Right atrium auricular region (tissue), 2 donors: Measurements from ENCODE around the gene KIF6. TPM values are rescaled to one million over a fixed set of nuclear protein-coding genes. Genes with fewer than 3 reads are reported as not detected.

Experiments
- DNase-seq: peaks from one replicate; pipeline ENCODE4 v3.0.0-alpha.2; 2019; ENCODE audit warnings: low spot score
- H3K27ac ChIP-seq, 2 donors: fragments of 200-600 bp; sonication (generic); 1 replicate in 1 of 2; 2 replicates in 1 of 2; pipeline ENCODE4 v1.5.1; 2016 to 2019
- H3K27me3 ChIP-seq, 2 donors: fragments of 200-600 bp; sonication (generic); one replicate each; pipeline versions ENCODE4 v1.5.1 to v1.6.0; 2017 to 2019
- H3K36me3 ChIP-seq: fragments of 200-600 bp; sonication (generic); one replicate; pipeline ENCODE4 v1.5.1; 2016
- H3K4me1 ChIP-seq, 2 donors: fragments of 200-600 bp; sonication (generic); one replicate each; pipeline versions ENCODE4 v1.5.1 to v1.6.0; 2017 to 2019
- H3K4me3 ChIP-seq, 2 donors: fragments of 200-600 bp; sonication (generic); 1 replicate in 1 of 2; 2 replicates in 1 of 2; pipeline ENCODE4 v1.5.1; 2017 to 2019; ENCODE audit warnings: mild to moderate bottlenecking in 1 of 2, moderate library complexity in 1 of 2
- H3K9me3 ChIP-seq, 2 donors: fragments of 200-600 bp; sonication (generic); one replicate each; pipeline ENCODE4 v1.5.1; 2019
- CTCF ChIP-seq, 2 donors: fragments of 200-600 bp; sonication (generic); IDR thresholded peaks; one replicate each; pipeline ENCODE4 v1.5.1; 2019; ENCODE audit warnings: antibody characterized with exemption in 2 of 2
- total RNA-seq, 2 donors: library from RNA; depleted of rRNA; stranded (reverse); fragments of >200 nt; gene quantifications; one replicate each; pipeline ENCODE4 v1.1.0, GENCODE V29; 2016

The KIF6 gene
- total RNA-seq, 2 donors from 2014 or later, result not detected

- Histone ChIP-seq H3K27me3 (no peaks in the 10 kb centered on the region), H3K4me3 (no peak overlapping the region), H3K36me3 (no peaks in the 10 kb centered on the region), H3K27ac (no peak overlapping the region), H3K9me3 (no peaks in the 10 kb centered on the region), H3K4me1 (no peaks in the 10 kb centered on the region)
- no peak for TF ChIP-seq CTCF (IDR thresholded peaks at IDR 0.05)
- no peak for DNase-seq
Measured at GRCh38 chr6:39393075-39393474, 332.1 kb downstream of the KIF6 start.

GRCh38 chr6:39391182-39391581 lies 334.0 kb downstream of the KIF6 start:
- Histone ChIP-seq H3K4me1 (no peaks in the 10 kb centered on the region), H3K4me3 (no peak overlapping the region), H3K36me3 (no peaks in the 10 kb centered on the region), H3K9me3 (no peaks in the 10 kb centered on the region), H3K27ac (no peak overlapping the region), H3K27me3 (no peaks in the 10 kb centered on the region)
- DNase-seq, result no peak
- no peak for TF ChIP-seq CTCF (IDR thresholded peaks at IDR 0.05)

- Histone ChIP-seq H3K36me3 (no peaks in the 10 kb centered on the region), H3K4me1 (no peaks in the 10 kb centered on the region), H3K27me3 (no peaks in the 10 kb centered on the region), H3K27ac (no peak overlapping the region), H3K9me3 (no peaks in the 10 kb centered on the region), H3K4me3 (no peak overlapping the region)
- peak in 1 of 2 donors; percentile 22 for TF ChIP-seq CTCF (IDR thresholded peaks at IDR 0.05)
- DNase-seq, result no peak
Measured at GRCh38 chr6:39389484-39389767, 335.8 kb downstream of the KIF6 start.

- H3K9me3 ChIP-seq, result no peaks in the 10 kb centered on the region
- no peak overlapping the region for H3K4me3 ChIP-seq
- DNase-seq, result no peak
- TF ChIP-seq CTCF (IDR thresholded peaks at IDR 0.05), result no peak
- no peak overlapping the region for H3K27ac ChIP-seq
- H3K4me1 ChIP-seq, result no peaks in the 10 kb centered on the region
- no peaks in the 10 kb centered on the region for H3K27me3 ChIP-seq
- no peaks in the 10 kb centered on the region for H3K36me3 ChIP-seq
Measured at GRCh38 chr6:39388606-39389483, 336.4 kb downstream of the KIF6 start.

GRCh38 chr6:39387785-39388184 lies 337.4 kb downstream of the KIF6 start:
- Histone ChIP-seq H3K4me3 (no peak overlapping the region), H3K9me3 (no peaks in the 10 kb centered on the region), H3K27ac (no peak overlapping the region), H3K36me3 (no peaks in the 10 kb centered on the region), H3K4me1 (no peaks in the 10 kb centered on the region), H3K27me3 (no peaks in the 10 kb centered on the region)
- DNase-seq, result no peak
- TF ChIP-seq CTCF (IDR thresholded peaks at IDR 0.05), result no peak

- H3K9me3 ChIP-seq, result no peaks in the 10 kb centered on the region
- H3K36me3 ChIP-seq, result no peaks in the 10 kb centered on the region
- DNase-seq, result no peak
- no peak overlapping the region for H3K27ac ChIP-seq
- TF ChIP-seq CTCF (IDR thresholded peaks at IDR 0.05), result no peak
- H3K27me3 ChIP-seq, result no peaks in the 10 kb centered on the region
- no peak overlapping the region for H3K4me3 ChIP-seq
- H3K4me1 ChIP-seq, result no peaks in the 10 kb centered on the region
Measured at GRCh38 chr6:39386487-39386886, 338.7 kb downstream of the KIF6 start.
